ENCODE data around the gene TBC1D5.

- TF ChIP-seq CTCF (IDR thresholded peaks at IDR 0.05) (no peak), POLR2A (IDR thresholded peaks at IDR 0.05) (no peak)
These were observed 449.9 kb downstream of the TBC1D5 start for GRCh38 chr3:17292556-17292955.

Measured in vagina (tissue), 2 donors.